Stomach (tissue), 4 donors: ENCODE data around the gene TRIM42.

ENCODE experiments used
- CTCF ChIP-seq, 7 experiments: fragments of 450-650 bp in 4 of 7; fragments of 200-600 bp in 3 of 7; sonication (generic) in 3 of 7; IDR thresholded peaks; one replicate each; pipeline ENCODE4 v1.5.1; 2016 to 2019; ENCODE audit warnings: antibody characterized with exemption in 7 of 7, control low read depth in 2 of 7, mild to moderate bottlenecking in 1 of 7
- EP300 ChIP-seq: sonication (generic); formaldehyde crosslinking; IDR thresholded peaks from one replicate; pipeline ENCODE4 v1.6.1; 2017; ENCODE audit warnings: antibody characterized with exemption
- POLR2A ChIP-seq, 4 donors: fragments of 450-650 bp; IDR thresholded peaks; one replicate each; pipeline ENCODE4 v1.6.1; 2016; ENCODE audit warnings: antibody characterized with exemption in 4 of 4, control low read depth in 2 of 4, mild to moderate bottlenecking in 1 of 4, moderate library complexity in 1 of 4
- POLR2AphosphoS5 ChIP-seq, 3 donors: sonication (generic); formaldehyde crosslinking; IDR thresholded peaks; one replicate each; pipeline ENCODE4 v1.6.1; 2016; ENCODE audit warnings: antibody characterized with exemption in 3 of 3

GRCh38 chr3:140723576-140723975 lies 45.7 kb downstream of the TRIM42 start:
- TF ChIP-seq CTCF (IDR thresholded peaks at IDR 0.05) = no peak
- no peak for TF ChIP-seq POLR2A (IDR thresholded peaks at IDR 0.05)
- TF ChIP-seq EP300 = no peak
- TF ChIP-seq POLR2AphosphoS5 (IDR thresholded peaks at IDR 0.05) = no peak
